GM23338 (cell line): ENCODE results near the gene RPS4Y2. TPM values are rescaled to one million over a fixed set of nuclear protein-coding genes. Genes with fewer than 3 reads are reported as not detected.

ENCODE experiments used
- ATAC-seq: fragments of 200-7000 bp; cut with Tn5 transposase; 3 replicates; pipeline ENCODE4 v1.9.1; 2020
- DNase-seq: peaks from one replicate; pipeline ENCODE4 v3.0.0-alpha.2; 2015; ENCODE audit warnings: low spot score
- H2AFZ ChIP-seq: fragments of 200-600 bp; sonication (generic); 2 replicates; pipeline ENCODE4 v1.8.0; 2016; ENCODE audit warnings: antibody characterized with exemption, mild to moderate bottlenecking, moderate library complexity
- H3F3A ChIP-seq: fragments of 200-600 bp; sonication (generic); replicated peaks from 2 replicates; pipeline ENCODE4 v1.8.0; 2017; ENCODE audit warnings: antibody characterized with exemption, mixed run types, low read depth
- H3K27ac ChIP-seq: fragments of 200-600 bp; sonication (generic); 2 replicates; pipeline ENCODE4 v1.6.1; 2016; ENCODE audit warnings: low read depth
- H3K27me3 ChIP-seq: fragments of 200-600 bp; sonication (generic); 2 replicates; pipeline ENCODE4 v1.8.0; 2016; ENCODE audit warnings: mild to moderate bottlenecking, mixed run types, moderate library complexity; ENCODE audit not compliant: insufficient read depth
- H3K36me3 ChIP-seq: fragments of 200-600 bp; sonication (generic); 2 replicates; pipeline ENCODE4 v1.8.0; 2016; ENCODE audit warnings: mild to moderate bottlenecking; ENCODE audit not compliant: insufficient read depth
- H3K4me1 ChIP-seq: fragments of 200-600 bp; sonication (generic); 2 replicates; pipeline ENCODE4 v1.8.0; 2016; ENCODE audit warnings: mild to moderate bottlenecking, moderate library complexity; ENCODE audit not compliant: insufficient read depth
- H3K4me2 ChIP-seq: fragments of 200-600 bp; sonication (generic); 2 replicates; pipeline ENCODE4 v1.7.1; 2017; ENCODE audit warnings: mixed run types
- H3K4me3 ChIP-seq: fragments of 200-600 bp; sonication (generic); 2 replicates; pipeline ENCODE4 v1.6.1; 2016; ENCODE audit warnings: mixed run types
- H3K79me2 ChIP-seq: fragments of 200-600 bp; sonication (generic); replicated peaks from 2 replicates; pipeline ENCODE4 v1.8.0; 2017; ENCODE audit warnings: mild to moderate bottlenecking; ENCODE audit not compliant: insufficient read depth
- H3K9me2 ChIP-seq: fragments of 200-600 bp; sonication (generic); 2 replicates; pipeline ENCODE4 v1.8.0; 2017; ENCODE audit not compliant: insufficient read depth
- H4K20me1 ChIP-seq: fragments of 200-600 bp; sonication (generic); replicated peaks from 2 replicates; pipeline ENCODE4 v1.8.0; 2017; ENCODE audit warnings: mild to moderate bottlenecking; ENCODE audit not compliant: insufficient read depth
- H3K27ac Mint-ChIP-seq: 2 replicates; pipeline ENCODE4 v1.8.0; 2020; ENCODE audit warnings: inconsistent platforms, mild to moderate bottlenecking, moderate library complexity, mixed read lengths
- H3K27me3 Mint-ChIP-seq: 3 replicates; pipeline ENCODE4 v1.8.0; 2022; ENCODE audit warnings: low read depth, mild to moderate bottlenecking, moderate library complexity, mixed read lengths, inconsistent platforms; ENCODE audit not compliant: insufficient read depth, poor library complexity
- H3K36me3 Mint-ChIP-seq: 3 replicates; pipeline ENCODE4 v1.8.0; 2021; ENCODE audit warnings: low read depth, mild to moderate bottlenecking, inconsistent platforms, moderate library complexity, mixed read lengths
- H3K4me1 Mint-ChIP-seq: 3 replicates; pipeline ENCODE4 v1.8.0; 2020; ENCODE audit warnings: mild to moderate bottlenecking, inconsistent platforms, mixed read lengths
- H3K4me3 Mint-ChIP-seq: 3 replicates; pipeline ENCODE4 v1.8.0; 2021; ENCODE audit warnings: moderate library complexity, mild to moderate bottlenecking, inconsistent platforms, mixed read lengths
- H3K9me3 Mint-ChIP-seq: 3 replicates; pipeline ENCODE4 v1.8.0; 2020; ENCODE audit warnings: moderate library complexity, mild to moderate bottlenecking, inconsistent platforms, mixed read lengths
- CREB1 ChIP-seq: fragments of 250-450 bp; sonication (Bioruptor Pico); IDR thresholded peaks from 2 replicates; pipeline ENCODE4 v1.5.0; 2020; ENCODE audit warnings: low read depth, mild to moderate bottlenecking, moderate library complexity
- CTCF ChIP-seq, 2 experiments: fragments of 200-600 bp in 1 of 2; sonication (generic) in 1 of 2; conservative IDR thresholded peaks; 2 replicates each; pipeline versions ENCODE4 v1.5.1 to v1.6.1; 2016 to 2017; ENCODE audit warnings: antibody characterized with exemption in 2 of 2, low read depth in 2 of 2, mild to moderate bottlenecking in 2 of 2, moderate library complexity in 1 of 2
- ETS1 ChIP-seq: IDR thresholded peaks from 2 replicates; pipeline ENCODE4 v1.6.1; 2016; ENCODE audit warnings: antibody characterized with exemption
- EZH2 ChIP-seq: fragments of 200-600 bp; sonication (generic); IDR thresholded peaks from one replicate; pipeline ENCODE4 v1.8.0; 2017; ENCODE audit warnings: antibody characterized with exemption, mild to moderate bottlenecking, low read depth; ENCODE audit not compliant: unreplicated experiment
- EZH2phosphoT487 ChIP-seq: fragments of 200-600 bp; sonication (generic); IDR thresholded peaks from one replicate; pipeline ENCODE4 v1.8.1; 2018; ENCODE audit warnings: antibody characterized with exemption; ENCODE audit not compliant: unreplicated experiment
- JUNB ChIP-seq: IDR thresholded peaks from one replicate; pipeline ENCODE4 v1.6.1; 2016; ENCODE audit warnings: antibody characterized with exemption; ENCODE audit not compliant: unreplicated experiment
- NANOG ChIP-seq: IDR thresholded peaks from 2 replicates; pipeline ENCODE4 v1.6.1; 2016; ENCODE audit warnings: antibody characterized with exemption, borderline replicate concordance
- POLR2AphosphoS5 ChIP-seq: IDR thresholded peaks from 2 replicates; pipeline ENCODE4 v1.6.1; 2016; ENCODE audit warnings: antibody characterized with exemption, low read depth
- REST ChIP-seq: IDR thresholded peaks from one replicate; pipeline ENCODE4 v1.6.1; 2018; ENCODE audit warnings: antibody characterized with exemption; ENCODE audit not compliant: unreplicated experiment
- STAT1 ChIP-seq: IDR thresholded peaks from one replicate; pipeline ENCODE4 v1.6.1; 2016; ENCODE audit warnings: antibody characterized with exemption; ENCODE audit not compliant: unreplicated experiment
- ZNF114 ChIP-seq: fragments of 250-450 bp; sonication (Bioruptor Pico); IDR thresholded peaks from 2 replicates; pipeline ENCODE4 v1.5.0; 2020; ENCODE audit warnings: mild to moderate bottlenecking, moderate library complexity
- ZNF331 ChIP-seq: fragments of 250-450 bp; sonication (Bioruptor Pico); IDR thresholded peaks from 2 replicates; pipeline ENCODE4 v1.5.0; 2020; ENCODE audit warnings: low read depth, mild to moderate bottlenecking, moderate library complexity
- ZNF462 ChIP-seq: fragments of 250-450 bp; sonication (Bioruptor Pico); IDR thresholded peaks from 2 replicates; pipeline ENCODE4 v1.5.0; 2020; ENCODE audit warnings: mild to moderate bottlenecking, moderate library complexity
- polyA plus RNA-seq: library from polyadenylated mRNA; unstranded; fragments of >200 nt; fragmentation: Nextera tagmentation; extraction: Ambion mirVana; gene quantifications from 2 replicates; pipeline ENCODE4 v1.2.1, GENCODE V29; 2016
- total RNA-seq: library from RNA; depleted of rRNA; stranded (reverse); fragments of >200 nt; shearing (Covaris generic); gene quantifications from 2 replicates; pipeline ENCODE4 v1.2.3, GENCODE V29; 2014

Gene RPS4Y2
- total and polyA plus RNA-seq, 2 experiments from 2014 or later, result not detected

- H3K36me3 ChIP-seq, result no peaks in the 10 kb centered on the region
These were observed 58.9 kb downstream of the RPS4Y2 start for GRCh38 chrY:20814794-20815193.

More at GRCh38 chrY:20814794-20815193, 58.9 kb downstream of the RPS4Y2 start:
- H3K4me1 Mint-ChIP-seq, result no peaks in the 10 kb centered on the region
- H3K79me2 ChIP-seq, result no peaks in the 10 kb centered on the region
- no peak overlapping the region for H3K4me2 ChIP-seq
- H3K27ac Mint-ChIP-seq, result no peak overlapping the region
- H3K27me3 ChIP-seq, result no peaks in the 10 kb centered on the region
- H3K9me2 ChIP-seq, result no peaks in the 10 kb centered on the region
- H3K4me3 Mint-ChIP-seq, result no peak overlapping the region
- peaks cover 5% of the 10 kb centered on the region; the same call in 2 of the 3 replicates for H3K36me3 Mint-ChIP-seq
- H4K20me1 ChIP-seq, result no peaks in the 10 kb centered on the region
- no peak overlapping the region for H3K27ac ChIP-seq
- DNase-seq, result no peak
- H3F3A ChIP-seq, result no peaks in the 10 kb centered on the region
- TF ChIP-seq JUNB (no peak), REST (no peak), NANOG (no peak), EZH2 (no peak), ZNF462 (CRISPR knock-in tag) (no peak), ETS1 (no peak), ZNF331 (CRISPR knock-in tag) (no peak), POLR2AphosphoS5 (no peak), CTCF (conservative IDR thresholded peaks at IDR 0.05; ENCODE audit: low read depth in 2 of 2) (no peak), EZH2phosphoT487 (no peak), ZNF114 (CRISPR knock-in tag) (no peak), CREB1 (no peak), STAT1 (no peak)
- H2AFZ ChIP-seq, result no peak overlapping the region
- no peaks in the 10 kb centered on the region for H3K27me3 Mint-ChIP-seq
- no peaks in the 10 kb centered on the region for H3K4me1 ChIP-seq
- H3K9me3 Mint-ChIP-seq, result peaks cover 71% of the 10 kb centered on the region
- no peak for ATAC-seq
- H3K4me3 ChIP-seq, result no peak overlapping the region
